HG03175 (cell line): ENCODE results near the gene MDM2.

Experiments used
- ATAC-seq: cut with Tn5 transposase; IDR thresholded peaks from one replicate; pipeline ENCODE4 v1.9.1; 2021; ENCODE audit warnings: mild to moderate bottlenecking, moderate library complexity; ENCODE audit not compliant: unreplicated experiment

The MDM2 gene

DNA sequence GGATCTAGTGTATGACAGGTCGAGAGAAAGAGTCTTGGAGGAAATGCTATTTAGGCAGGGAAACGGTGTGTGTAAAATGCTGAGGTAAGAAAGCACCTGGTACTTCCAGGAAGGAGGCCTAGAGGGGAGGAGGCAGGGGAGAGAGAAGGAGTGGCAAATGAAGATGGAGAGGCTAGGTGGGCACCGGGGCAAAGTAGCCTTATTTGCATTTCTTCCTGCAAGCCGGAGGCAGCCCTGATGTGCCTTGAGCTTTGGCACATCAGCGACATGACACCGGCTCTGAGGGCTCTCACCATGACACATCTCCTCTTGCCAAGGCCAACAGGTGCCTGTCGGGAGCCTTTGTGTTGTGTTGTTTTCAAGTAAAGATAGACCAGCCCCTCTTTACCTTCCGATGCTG, 63.4 kb downstream of the MDM2 start:
- ATAC-seq: no peak

GRCh38 chr12:68871921-68872320, 63.9 kb downstream of the MDM2 start:
- peak; percentile 73 for ATAC-seq

- ATAC-seq: no peak
These were observed 65.3 kb downstream of the MDM2 start for GRCh38 chr12:68873316-68873715.

DNA sequence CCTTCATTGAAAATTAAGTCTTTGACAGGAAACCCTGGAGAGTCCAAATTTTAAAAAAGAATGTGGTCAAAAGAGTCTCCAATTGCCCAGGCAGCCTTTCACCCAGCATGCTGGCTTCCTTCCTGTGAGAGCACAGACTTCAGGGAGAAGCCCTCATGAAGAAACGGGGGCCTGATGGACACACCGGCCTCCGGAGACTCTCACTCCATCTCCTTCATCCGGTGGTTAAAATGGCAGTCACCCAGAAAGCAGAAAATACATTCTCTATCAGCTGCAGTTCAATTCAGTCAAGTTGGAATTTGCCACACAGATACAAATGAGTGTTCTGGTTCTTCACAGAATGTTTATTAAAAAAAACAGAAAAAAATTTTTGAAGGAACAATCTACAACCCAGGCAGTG, 68.5 kb downstream of the MDM2 start:
- no peak for ATAC-seq

DNA sequence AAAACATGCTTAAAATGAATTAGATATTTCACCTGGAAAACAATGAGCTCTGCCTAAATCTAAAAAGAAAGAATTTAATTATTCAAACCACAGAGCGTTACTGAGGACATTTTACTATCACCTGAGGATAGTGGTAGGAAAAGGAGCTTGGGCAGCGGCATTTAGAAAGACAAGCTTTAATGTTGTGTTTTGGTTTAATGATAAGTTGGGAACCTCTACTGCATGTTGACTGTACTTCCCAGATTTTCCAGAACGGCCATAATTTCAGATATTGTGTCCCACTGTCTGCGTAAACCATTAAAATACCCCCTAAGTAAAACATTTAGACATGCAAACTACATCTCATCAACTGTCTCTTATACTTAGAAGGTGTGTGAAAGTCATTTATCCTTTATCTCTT, 69.6 kb downstream of the MDM2 start:
- no peak for ATAC-seq

DNA sequence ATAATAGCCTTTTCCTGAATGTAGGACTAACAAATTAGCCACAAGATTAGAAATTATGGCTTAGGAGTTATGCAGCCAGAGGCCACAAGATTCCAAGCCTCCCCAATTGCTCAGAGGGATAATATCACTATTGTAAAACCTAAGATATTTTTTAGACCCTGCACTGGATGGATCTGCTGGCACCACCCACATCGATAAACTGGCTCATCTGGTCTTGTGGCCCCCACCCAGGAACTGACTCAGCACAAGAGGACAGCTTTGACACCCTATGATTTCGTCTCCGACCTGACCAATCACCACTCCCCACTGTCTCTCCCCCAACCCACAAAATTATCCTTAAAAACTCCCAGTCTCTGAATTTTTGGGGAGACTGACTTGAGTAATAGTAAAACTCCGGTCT, 70.3 kb downstream of the MDM2 start:
- no peak for ATAC-seq

- no peak for ATAC-seq
These were observed 70.9 kb downstream of the MDM2 start for GRCh38 chr12:68878846-68879245.

DNA sequence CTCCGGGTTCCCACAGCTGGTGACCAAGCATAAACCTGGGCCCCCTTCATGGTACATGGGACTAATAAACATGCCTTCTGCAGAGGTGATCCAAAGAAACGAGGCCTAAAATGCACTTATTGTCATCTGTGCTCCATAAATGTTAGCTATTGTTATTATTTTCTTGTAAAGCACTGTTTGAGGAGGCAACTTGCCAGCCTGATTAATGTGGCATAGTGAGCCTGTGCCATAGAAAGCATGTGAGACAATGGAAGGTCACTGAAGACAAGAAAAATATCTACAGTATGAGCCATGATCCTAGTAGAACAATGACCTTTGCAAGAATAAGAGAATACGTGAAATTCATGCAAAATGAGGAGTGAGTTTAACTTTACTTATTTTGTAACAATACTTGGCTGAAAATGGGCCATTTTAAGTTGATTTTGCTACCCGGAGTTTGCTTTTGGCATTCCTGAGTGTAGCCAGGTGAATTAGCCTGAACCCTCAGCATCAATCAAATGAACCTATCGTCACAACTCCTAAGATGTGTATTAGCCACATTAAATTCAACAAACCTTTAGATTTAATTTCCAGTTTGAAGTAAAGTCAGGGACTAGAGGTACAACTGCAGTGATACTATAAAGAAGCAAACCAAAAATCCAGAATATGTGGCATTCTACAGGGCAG, 72.8 kb downstream of the MDM2 start:
- ATAC-seq: no peak

- ATAC-seq: no peak
These were observed 74.4 kb downstream of the MDM2 start for GRCh38 chr12:68882251-68882964.

DNA sequence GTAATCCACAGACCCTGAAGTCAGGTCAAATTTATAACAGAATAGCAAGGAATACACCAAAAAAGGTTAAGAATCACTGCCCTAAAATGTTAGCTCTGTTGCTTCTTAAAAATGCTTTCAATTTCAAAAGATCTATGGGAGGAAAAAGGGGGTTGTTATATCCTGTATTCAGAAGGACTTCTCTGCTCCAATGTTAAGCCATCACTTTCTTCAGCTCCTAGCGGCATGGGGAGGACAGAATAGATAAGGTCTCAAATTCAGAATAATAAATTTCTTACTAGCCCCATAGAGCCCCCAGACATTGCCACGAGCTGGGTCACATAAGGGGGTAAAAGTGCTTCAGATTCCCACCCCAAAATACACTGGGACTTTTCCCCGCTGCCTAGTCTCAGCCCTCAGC, 75.2 kb downstream of the MDM2 start:
- ATAC-seq: no peak

DNA sequence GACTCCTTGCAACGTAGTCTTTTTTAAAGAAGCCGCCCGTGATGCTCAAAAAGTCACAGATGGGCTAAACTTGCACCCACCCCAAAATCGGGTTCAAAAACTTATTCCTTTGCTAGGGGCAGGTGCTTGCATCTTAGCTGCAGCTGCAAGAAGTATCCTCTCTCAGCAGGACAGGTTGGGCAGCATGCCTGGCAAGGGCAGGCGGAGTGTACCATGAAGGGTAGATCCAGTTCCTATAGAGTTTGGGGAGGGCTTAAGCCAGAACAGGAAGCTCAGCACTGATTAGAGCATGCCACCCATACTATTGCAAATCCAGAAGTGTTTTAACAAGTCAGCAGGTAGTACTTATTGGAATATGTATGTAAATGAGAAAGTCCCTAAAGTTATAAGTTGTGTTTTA, 76.3 kb downstream of the MDM2 start:
- ATAC-seq: no peak

DNA sequence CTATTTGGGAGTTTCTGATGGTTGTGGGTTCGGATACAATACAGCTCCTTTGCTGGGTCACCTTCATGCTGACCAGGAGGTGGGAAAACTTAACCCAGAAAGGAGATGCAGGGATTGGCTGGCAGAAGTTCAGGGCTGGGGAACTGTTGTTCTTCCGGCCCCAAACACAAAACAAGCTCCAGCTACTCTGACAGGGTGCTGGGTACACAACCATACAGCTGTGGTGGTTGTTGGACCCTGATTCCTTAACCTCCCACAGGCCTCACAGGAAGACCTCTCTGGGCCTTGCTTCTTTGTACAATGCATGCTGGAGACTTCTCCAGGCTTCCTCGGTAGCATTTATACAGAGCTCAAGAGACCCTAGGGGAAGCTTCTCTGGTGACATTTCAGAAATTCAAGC, 77.4 kb downstream of the MDM2 start:
- no peak for ATAC-seq

- ATAC-seq: no peak
These were observed 78.9 kb downstream of the MDM2 start for GRCh38 chr12:68886636-68887572.

GRCh38 chr12:68887641-68888040, 79.7 kb downstream of the MDM2 start:
- no peak for ATAC-seq

GRCh38 chr12:68888243-68888642, 80.3 kb downstream of the MDM2 start:
- no peak for ATAC-seq

DNA sequence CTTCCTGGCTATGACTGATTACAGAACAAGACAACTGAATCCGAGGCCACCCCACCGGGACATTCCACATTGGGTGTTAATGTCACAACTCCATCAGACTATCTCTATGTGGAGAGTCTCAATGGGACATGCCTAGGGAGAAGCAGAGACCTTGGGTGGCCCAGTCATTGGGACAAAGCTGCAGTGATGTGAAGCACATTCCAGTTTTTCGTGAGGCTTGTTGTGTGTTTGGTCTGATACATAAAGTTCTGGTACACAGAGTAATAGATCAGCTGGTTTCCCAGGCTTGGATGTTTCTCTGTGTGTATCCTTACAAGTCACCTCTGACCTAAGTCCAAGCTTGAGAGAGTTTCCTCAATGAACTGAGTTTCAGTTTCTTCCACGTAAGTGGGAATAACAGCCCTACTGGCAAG, 82.7 kb downstream of the MDM2 start:
- ATAC-seq: no peak

DNA sequence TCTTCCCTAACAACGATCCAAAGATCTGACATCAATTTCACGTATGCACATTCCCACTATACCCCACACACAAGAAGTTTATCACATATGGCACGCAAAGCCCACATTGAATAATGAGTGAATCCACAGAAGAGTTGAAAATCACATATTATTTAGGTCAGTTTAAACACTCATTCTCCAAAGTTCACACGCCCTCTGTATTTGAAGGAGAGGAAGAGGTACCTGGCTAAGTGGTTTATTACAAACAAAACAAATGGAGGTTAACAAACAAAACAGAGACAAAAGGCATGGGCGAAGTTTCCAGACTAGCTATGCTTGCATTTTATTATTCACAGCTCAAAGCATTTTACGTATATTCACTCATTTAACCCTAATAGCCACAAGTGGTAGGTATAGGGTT, 83.2 kb downstream of the MDM2 start:
- ATAC-seq: no peak

DNA sequence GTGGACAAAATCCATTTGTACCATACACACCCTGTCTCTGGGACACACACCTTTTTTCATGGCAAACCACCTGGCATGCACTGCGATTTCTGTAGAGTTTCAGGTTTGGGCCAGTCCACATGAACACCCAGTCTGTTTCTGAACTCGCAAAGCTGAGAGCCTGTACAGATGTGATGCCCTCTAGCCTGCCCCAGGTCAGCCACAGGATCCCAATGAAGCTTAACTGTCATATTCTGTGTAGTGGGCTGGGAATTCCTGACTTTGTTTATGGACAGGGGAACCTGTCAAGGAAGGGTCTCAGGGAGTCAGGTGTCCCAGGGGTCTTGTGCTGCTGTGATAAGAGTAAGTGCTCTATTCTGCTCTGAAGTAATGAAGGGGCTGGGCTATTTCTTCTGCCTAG, 85.2 kb downstream of the MDM2 start:
- no peak for ATAC-seq

DNA sequence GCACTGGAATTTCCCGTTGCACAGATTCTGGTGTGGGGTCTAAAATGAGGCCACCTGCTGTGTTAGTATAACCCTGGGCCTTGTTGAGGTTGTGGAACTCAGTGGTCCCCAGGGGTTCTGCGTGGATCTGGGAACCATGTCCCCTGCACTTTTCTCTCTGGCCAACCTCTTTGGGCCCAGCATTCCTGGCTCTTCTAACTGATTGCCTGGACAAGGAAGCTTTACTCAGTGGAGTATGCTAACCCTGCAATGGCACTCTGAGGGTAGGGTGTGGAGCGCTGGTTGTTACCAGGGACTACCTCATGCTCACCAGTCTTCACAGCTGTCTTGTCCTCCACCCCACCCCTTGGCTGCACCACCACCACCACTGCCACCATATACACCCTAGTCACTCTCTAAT, 85.8 kb downstream of the MDM2 start:
- ATAC-seq: no peak

DNA sequence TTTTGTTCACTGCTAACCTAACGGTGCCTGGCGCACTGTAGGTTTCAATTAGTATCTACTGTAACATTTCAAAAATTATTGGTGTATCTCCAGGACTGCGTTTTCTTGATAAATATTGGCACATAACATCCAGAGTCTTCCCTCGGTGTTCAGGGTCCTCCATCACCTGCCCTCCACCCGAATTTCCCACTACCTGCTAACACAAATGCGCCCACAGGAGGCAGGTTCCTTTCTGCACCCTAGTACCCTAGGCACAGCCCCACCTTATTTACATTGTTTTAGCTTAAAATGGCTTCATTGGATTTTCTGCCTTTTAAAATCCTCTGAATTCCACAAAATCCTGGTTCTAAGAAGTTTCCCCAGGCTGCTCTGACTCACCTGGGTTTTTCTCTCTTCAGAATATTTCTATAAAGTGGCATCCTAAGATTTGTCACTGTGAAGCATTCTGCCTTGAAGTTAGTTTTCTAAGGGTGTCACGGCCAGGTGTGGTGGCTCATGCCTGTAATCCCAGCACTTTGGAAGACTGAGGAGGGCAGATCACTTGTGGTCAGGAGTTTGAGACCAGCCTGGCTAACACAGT, 86.4 kb downstream of the MDM2 start:
- ATAC-seq: no peak

- ATAC-seq: no peak
These were observed 89.0 kb downstream of the MDM2 start for GRCh38 chr12:68896881-68897540.
